HepG2 (cell line): ENCODE results near the gene CD276. TPM values are rescaled to one million over a fixed set of nuclear protein-coding genes. Genes with fewer than 3 reads are reported as not detected.

Experiments used
- ATAC-seq: fragments of 200-7000 bp; cut with Tn5 transposase; 3 replicates; pipeline ENCODE4 v1.9.1; 2020; ENCODE audit warnings: mild to moderate bottlenecking, moderate library complexity
- BruUV-seq: library from RNA; stranded (reverse); fragments of 400-500 nt; replicated peaks from 2 replicates; lab custom pipeline; 2021; lab: Mats Ljungman, UMichigan
- CTCF ChIA-PET: fragments of 300-600 bp; formaldehyde crosslinking; extraction: SDS; loops from one replicate; lab custom pipeline; 2021; ENCODE audit warnings: low total read pairs, inconsistent platforms, low intra/inter-chr PET ratio; lab: Yijun Ruan, JAX
- POLR2A ChIA-PET: fragments of 350-600 bp; sonication (Branson Sonifier 250); formaldehyde crosslinking; loops from one replicate; lab custom pipeline; 2020; ENCODE audit warnings: antibody characterized with exemption, inconsistent platforms; lab: Yijun Ruan, JAX
- DNase-seq: peaks from one replicate; pipeline ENCODE4 v3.0.0-alpha.2; 2015; ENCODE audit warnings: low spot score
- FAIRE-seq: peaks from 3 replicates; lab custom pipeline; 2011; peaks lifted over from hg19 to GRCh38; lab: Jason Lieb, UNC
- H2AFZ ChIP-seq: one replicate; pipeline ENCODE4 v1.6.1; 2011; ENCODE audit warnings: low read length, inconsistent platforms
- H3K27ac ChIP-seq: fragments of 300-600 bp; 3 replicates; pipeline ENCODE4 v1.8.0; 2011; ENCODE audit warnings: mixed run types, mild to moderate bottlenecking, mixed read lengths, low read length, inconsistent platforms; ENCODE audit not compliant: insufficient read depth; ENCODE audit errors: extremely low read length
- H3K27me3 ChIP-seq, 2 experiments: fragments of 200-600 bp in 1 of 2; 2 replicates in 1 of 2; 3 replicates in 1 of 2; pipeline versions ENCODE4 v1.6.0 to v1.8.0; 2011; ENCODE audit warnings: low read length in 2 of 2, mild to moderate bottlenecking in 2 of 2, moderate library complexity in 2 of 2, inconsistent platforms in 1 of 2; ENCODE audit not compliant: insufficient read depth in 2 of 2, control insufficient read depth in 1 of 2
- H3K36me3 ChIP-seq, 2 experiments: fragments of 200-600 bp in 1 of 2; replicated peaks in 1 of 2; 2 replicates in 1 of 2; 3 replicates in 1 of 2; pipeline versions ENCODE4 v1.5.1 to v1.8.0; 2011; ENCODE audit warnings: low read length in 2 of 2, inconsistent platforms in 1 of 2; ENCODE audit not compliant: insufficient read depth in 2 of 2, control insufficient read depth in 1 of 2
- H3K4me1 ChIP-seq: 2 replicates; pipeline ENCODE4 v1.5.1; 2012; ENCODE audit warnings: low read length, inconsistent platforms; ENCODE audit not compliant: insufficient read depth
- H3K4me2 ChIP-seq: 2 replicates; pipeline ENCODE4 v1.6.0; 2011; ENCODE audit warnings: low read depth, low read length, inconsistent platforms
- H3K4me3 ChIP-seq, 3 experiments: fragments of 200-600 bp in 1 of 3; sonication (generic), shearing (Covaris generic) in 1 of 3; replicated peaks in 1 of 3; 2 replicates each; pipeline ENCODE4 v1.5.1; 2011 to 2016; ENCODE audit warnings: low read length in 3 of 3, inconsistent platforms in 2 of 3, low read depth in 2 of 3, mild to moderate bottlenecking in 2 of 3, control low read depth in 1 of 3, mixed read lengths in 1 of 3; ENCODE audit not compliant: insufficient read depth in 1 of 3
- H3K79me2 ChIP-seq: one replicate; pipeline ENCODE4 v1.6.1; 2011; ENCODE audit warnings: low read length, inconsistent platforms; ENCODE audit not compliant: insufficient read depth
- H3K9ac ChIP-seq: 2 replicates; pipeline ENCODE4 v1.6.0; 2011; ENCODE audit warnings: mild to moderate bottlenecking, low read depth, low read length, inconsistent platforms; ENCODE audit not compliant: insufficient read depth
- H3K9me3 ChIP-seq: 2 replicates; pipeline ENCODE4 v1.5.1; 2012; ENCODE audit warnings: mild to moderate bottlenecking, low read length
- H4K20me1 ChIP-seq: 2 replicates; pipeline ENCODE4 v1.6.0; 2011; ENCODE audit warnings: inconsistent platforms, mild to moderate bottlenecking, low read length, moderate library complexity; ENCODE audit not compliant: insufficient read depth
- AGO2 ChIP-seq: fragments of 200-400 bp; formaldehyde crosslinking; optimal IDR thresholded peaks from 2 replicates; pipeline ENCODE3; 2017; ENCODE audit warnings: mild to moderate bottlenecking, low read depth, low read length, moderate library complexity
- HDAC2 ChIP-seq: sonication (generic); formaldehyde crosslinking; IDR thresholded peaks from 2 replicates; pipeline ENCODE4 v1.4.0; 2020; ENCODE audit warnings: missing genetic modification reagents
- KDM5B ChIP-seq: sonication (generic); formaldehyde crosslinking; IDR thresholded peaks from 2 replicates; pipeline ENCODE4 v1.4.0; 2020; ENCODE audit warnings: missing genetic modification reagents, mild to moderate bottlenecking, borderline replicate concordance
- NCOA2 ChIP-seq: sonication (generic); formaldehyde crosslinking; IDR thresholded peaks from 2 replicates; pipeline ENCODE4 v1.8.0; 2022; ENCODE audit warnings: inconsistent platforms
- NR2F2 ChIP-seq: IDR thresholded peaks from 2 replicates; pipeline ENCODE4 v1.6.1; 2012; ENCODE audit warnings: low read depth, inconsistent platforms, borderline replicate concordance
- NRL ChIP-seq: sonication (generic); formaldehyde crosslinking; IDR thresholded peaks from 2 replicates; pipeline ENCODE4 v1.5.0; 2020; ENCODE audit warnings: missing genetic modification reagents, mild to moderate bottlenecking, moderate library complexity, borderline replicate concordance
- PHF20 ChIP-seq: sonication (generic); formaldehyde crosslinking; IDR thresholded peaks from 2 replicates; pipeline ENCODE4 v1.5.0; 2020; ENCODE audit warnings: mild to moderate bottlenecking, missing genetic modification reagents
- RBM22 ChIP-seq: fragments of 200-400 bp; formaldehyde crosslinking; optimal IDR thresholded peaks from 2 replicates; pipeline ENCODE3; 2017; ENCODE audit warnings: mild to moderate bottlenecking, low read length, moderate library complexity
- RFXAP ChIP-seq: sonication (generic); formaldehyde crosslinking; IDR thresholded peaks from 2 replicates; pipeline ENCODE4 v1.4.0; 2020; ENCODE audit warnings: missing genetic modification reagents, borderline replicate concordance
- RNF2 ChIP-seq: fragments of 450-650 bp; conservative IDR thresholded peaks from 2 replicates; pipeline ENCODE4 v1.6.1; 2016; ENCODE audit warnings: low read depth
- ZFX ChIP-seq: sonication (generic); formaldehyde crosslinking; IDR thresholded peaks from 2 replicates; pipeline ENCODE4 v1.4.0; 2020; ENCODE audit warnings: mild to moderate bottlenecking, low read depth, missing genetic modification reagents, moderate library complexity
- ZIK1 ChIP-seq: sonication (generic); formaldehyde crosslinking; IDR thresholded peaks from 2 replicates; pipeline ENCODE4 v1.5.0; 2020; ENCODE audit warnings: mild to moderate bottlenecking, low read depth, missing genetic modification reagents, borderline replicate concordance
- WGBS: methylation state at CpG from one replicate; pipeline ENCODE4 v1.1.6; 2017; ENCODE audit warnings: low lambda C conversion rate; 5-methylcytosine and 5-hydroxymethylcytosine counted together
- in situ Hi-C: cut with HindIII; loops from 2 replicates; pipeline ENCODE4 v1.10.0; 2017; ENCODE audit warnings: low pct_unique_long_range_greater_than_20kb; ENCODE audit not compliant: extremely low pct_ligation_motif_present
- intact Hi-C: fragments of 100-400 bp; cut with micrococcal nuclease; formaldehyde crosslinking; loops from one replicate; pipeline ENCODE4 v1.10.0; 2022; ENCODE audit not compliant: unreplicated experiment
- polyA plus RNA-seq, 8 experiments: library from polyadenylated mRNA; depleted of rRNA in 3 of 8; stranded (reverse) in 7 of 8; unstranded in 1 of 8; fragments of >200 nt; fragmentation: Illumina TruSeq in 4 of 8; extraction: Trizol in 4 of 8; gene quantifications; 2 replicates each; pipeline versions ENCODE4 v1.2.1 to v1.2.3, GENCODE V29; 2011 to 2016; ENCODE audit warnings: low read depth in 4 of 8, missing spikeins in 1 of 8, mixed read lengths in 1 of 8; ENCODE audit not compliant: insufficient read depth in 1 of 8
- total RNA-seq, 5 experiments: library from RNA; depleted of rRNA; stranded (reverse); fragments of >200 nt; fragmentation: Illumina TruSeq; extraction: Trizol; gene quantifications; 2 replicates each; pipeline ENCODE4 v1.2.3, GENCODE V29; 2016; ENCODE audit warnings: low read depth in 1 of 5
- TF ChIP-seq, protein P1 (sequence below): sonication (generic); formaldehyde crosslinking; IDR thresholded peaks from 2 replicates; pipeline ENCODE4 v1.8.0; 2022; ENCODE audit warnings: missing genetic modification reagents, mild to moderate bottlenecking, borderline replicate concordance
- TF ChIP-seq, protein P2 (sequence below): sonication (generic); formaldehyde crosslinking; IDR thresholded peaks from 2 replicates; pipeline ENCODE4 v1.9.0; 2021; ENCODE audit warnings: missing genetic modification reagents, borderline replicate concordance

Gene CD276
- total and polyA plus RNA-seq, 2 of the 13 experiments (the other 11 are each of a cell fraction or from before 2014, with no cell fraction given) = 24.6 to 55.2 TPM

DNA sequence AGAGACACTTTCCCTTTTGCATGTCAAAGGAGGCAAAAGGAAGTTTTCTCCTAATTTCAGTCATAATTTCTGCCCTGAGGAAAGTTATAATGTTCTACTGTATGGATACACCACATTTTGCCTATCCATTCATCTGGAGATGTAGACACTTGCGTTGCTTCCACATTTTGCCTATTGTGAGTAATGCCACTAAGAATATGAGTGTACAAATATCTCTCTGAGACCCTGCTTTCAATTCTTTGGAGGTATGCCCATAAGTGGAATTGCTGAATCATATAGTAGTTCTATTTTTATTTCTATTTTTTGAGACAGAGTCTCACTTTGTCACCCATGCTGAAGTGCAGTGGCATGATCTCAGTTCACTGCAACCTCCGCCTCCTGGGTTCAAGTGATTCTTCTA, 3.6 kb upstream of the CD276 start:
- Histone ChIP-seq H3K9ac (no peak overlapping the region), H3K4me3 (no peak overlapping the region), H3K27me3 (peaks cover 2 to 21% of the 10 kb centered on the region in 2 experiments; a peak in 2 of 5 replicates), H2AFZ (no peak overlapping the region), H3K36me3 (no peaks in the 10 kb centered on the region), H4K20me1 (peaks cover under 1% of the 10 kb centered on the region; the same call in 1 of the 2 replicates), H3K4me2 (no peak overlapping the region), H3K4me1 (peaks cover 22% of the 10 kb centered on the region), H3K27ac (no peak overlapping the region), H3K79me2 (peaks cover 6% of the 10 kb centered on the region), H3K9me3 (no peaks in the 10 kb centered on the region)
- ChIA-PET CTCF (interaction anchor here (0.8 kb wide), 1 partner anchor 20 kb away, joined by 3 read pairs; no protein-coding TSS in a partner anchor), POLR2A (no interaction called here)
- WGBS = 96% methylated on average over 2 of the region's 2 CpGs
- ATAC-seq (no peak), DNase-seq (no peak), FAIRE-seq (no peak)
- in situ Hi-C loops (no loop called here), intact Hi-C loops (no loop called here)
- TF ChIP-seq KDM5B (CRISPR knock-in tag) = no peak
- no peak for TF ChIP-seq ZFX (CRISPR knock-in tag)
- TF ChIP-seq NRL = no peak
- no peak for TF ChIP-seq PHF20 (CRISPR knock-in tag)
- TF ChIP-seq RFXAP (CRISPR knock-in tag) = no peak
- TF ChIP-seq NR2F2 = no peak
- TF ChIP-seq HDAC2 (CRISPR knock-in tag) = no peak
- no peak for TF ChIP-seq RBM22
- TF ChIP-seq ZIK1 (CRISPR knock-in tag) = no peak
- TF ChIP-seq, protein P1, sequence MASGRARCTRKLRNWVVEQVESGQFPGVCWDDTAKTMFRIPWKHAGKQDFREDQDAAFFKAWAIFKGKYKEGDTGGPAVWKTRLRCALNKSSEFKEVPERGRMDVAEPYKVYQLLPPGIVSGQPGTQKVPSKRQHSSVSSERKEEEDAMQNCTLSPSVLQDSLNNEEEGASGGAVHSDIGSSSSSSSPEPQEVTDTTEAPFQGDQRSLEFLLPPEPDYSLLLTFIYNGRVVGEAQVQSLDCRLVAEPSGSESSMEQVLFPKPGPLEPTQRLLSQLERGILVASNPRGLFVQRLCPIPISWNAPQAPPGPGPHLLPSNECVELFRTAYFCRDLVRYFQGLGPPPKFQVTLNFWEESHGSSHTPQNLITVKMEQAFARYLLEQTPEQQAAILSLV (CRISPR knock-in tag) = no peak
- TF ChIP-seq AGO2 = no peak
- TF ChIP-seq, protein P2, sequence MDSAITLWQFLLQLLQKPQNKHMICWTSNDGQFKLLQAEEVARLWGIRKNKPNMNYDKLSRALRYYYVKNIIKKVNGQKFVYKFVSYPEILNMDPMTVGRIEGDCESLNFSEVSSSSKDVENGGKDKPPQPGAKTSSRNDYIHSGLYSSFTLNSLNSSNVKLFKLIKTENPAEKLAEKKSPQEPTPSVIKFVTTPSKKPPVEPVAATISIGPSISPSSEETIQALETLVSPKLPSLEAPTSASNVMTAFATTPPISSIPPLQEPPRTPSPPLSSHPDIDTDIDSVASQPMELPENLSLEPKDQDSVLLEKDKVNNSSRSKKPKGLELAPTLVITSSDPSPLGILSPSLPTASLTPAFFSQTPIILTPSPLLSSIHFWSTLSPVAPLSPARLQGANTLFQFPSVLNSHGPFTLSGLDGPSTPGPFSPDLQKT = no peak
- no peak for TF ChIP-seq NCOA2 (CRISPR knock-in tag)
- no peak for TF ChIP-seq RNF2
- BruUV-seq = no TSS peak
